Measurements from ENCODE around the gene NHSL1.

The NHSL1 gene

DNA sequence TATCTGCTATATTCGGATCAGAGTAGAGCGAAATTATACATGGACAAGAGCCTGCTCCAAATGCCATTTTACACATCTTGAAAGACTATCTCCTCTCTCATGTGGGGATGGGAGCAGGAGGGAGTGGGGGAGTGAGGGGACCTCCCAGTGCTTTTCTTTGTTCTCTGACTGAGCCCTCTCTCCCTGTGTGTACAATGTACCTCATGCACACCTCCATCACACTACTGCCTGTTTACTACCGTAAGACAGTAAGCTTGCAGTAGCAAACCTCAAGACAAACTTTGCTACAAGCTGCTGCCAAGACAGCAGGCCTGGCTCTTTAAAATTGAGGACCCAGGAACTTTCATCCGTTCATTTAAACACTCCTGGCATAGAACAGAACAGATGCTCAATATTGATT, 7.2 kb downstream of the NHSL1 start:
- DNase-seq: no peak

DNA sequence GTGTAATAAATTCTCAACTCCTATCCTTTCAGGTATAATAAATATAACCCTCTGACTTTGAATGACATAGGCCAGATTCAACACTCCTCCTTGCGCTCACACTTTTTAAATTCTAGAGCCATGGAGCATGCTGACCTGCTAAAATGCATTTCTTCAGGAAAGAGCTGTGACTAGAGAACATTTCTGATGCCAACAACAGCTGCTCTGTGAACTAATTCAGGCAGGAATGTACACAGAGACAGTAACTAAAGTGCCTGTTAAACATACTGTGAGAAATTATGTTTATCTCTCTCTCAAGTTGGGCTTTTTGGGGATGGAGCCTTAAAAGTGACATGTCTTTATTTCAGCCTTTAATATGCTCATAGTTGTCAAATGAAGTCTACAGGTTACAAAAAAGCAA, 8.3 kb downstream of the NHSL1 start:
- DNase-seq: no peak

DNA sequence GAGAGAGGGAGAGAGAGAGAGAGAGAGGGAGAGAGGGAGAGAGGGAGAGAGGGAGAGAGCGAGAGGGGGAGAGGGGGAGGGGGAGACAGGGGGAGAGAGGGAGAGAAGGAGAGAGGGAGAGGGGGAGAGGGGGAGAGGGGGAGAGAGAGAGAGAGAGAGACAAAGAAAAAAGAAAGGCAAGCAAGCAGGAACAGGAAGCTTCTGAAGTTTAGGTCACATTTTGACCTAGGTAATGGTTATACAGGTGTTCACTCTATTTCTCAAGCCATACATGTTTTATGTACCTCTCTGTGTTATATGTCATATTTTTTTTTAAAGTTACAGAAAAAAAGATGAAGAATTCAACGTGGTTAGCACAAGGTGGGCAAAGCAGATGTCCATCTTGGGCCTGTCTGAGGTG, 9.4 kb downstream of the NHSL1 start:
- DNase-seq: no peak

DNA sequence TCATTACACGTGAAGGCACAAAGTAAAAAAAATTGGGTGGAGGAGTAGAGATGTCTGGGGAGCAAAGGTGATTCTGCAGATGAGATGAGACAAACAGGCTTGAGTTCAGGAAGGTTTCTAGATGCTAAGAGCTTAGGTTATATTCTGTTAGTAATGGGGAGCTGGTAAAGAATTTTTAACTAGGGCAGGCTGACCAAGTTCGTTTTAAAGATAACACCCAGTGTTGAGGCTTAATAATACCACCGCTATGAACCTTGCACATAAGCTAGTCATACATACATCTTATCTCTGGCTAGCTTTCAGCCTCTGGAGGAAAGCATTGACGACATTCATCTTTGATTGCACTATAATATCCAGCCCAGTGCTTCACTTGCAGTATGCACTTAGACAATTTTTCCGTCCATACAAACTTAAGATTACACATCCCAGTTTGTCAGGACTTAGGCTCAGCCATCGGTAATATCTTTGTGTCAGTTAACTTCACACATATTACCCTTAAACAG, 12.1 kb downstream of the NHSL1 start:
- no peak for DNase-seq

DNA sequence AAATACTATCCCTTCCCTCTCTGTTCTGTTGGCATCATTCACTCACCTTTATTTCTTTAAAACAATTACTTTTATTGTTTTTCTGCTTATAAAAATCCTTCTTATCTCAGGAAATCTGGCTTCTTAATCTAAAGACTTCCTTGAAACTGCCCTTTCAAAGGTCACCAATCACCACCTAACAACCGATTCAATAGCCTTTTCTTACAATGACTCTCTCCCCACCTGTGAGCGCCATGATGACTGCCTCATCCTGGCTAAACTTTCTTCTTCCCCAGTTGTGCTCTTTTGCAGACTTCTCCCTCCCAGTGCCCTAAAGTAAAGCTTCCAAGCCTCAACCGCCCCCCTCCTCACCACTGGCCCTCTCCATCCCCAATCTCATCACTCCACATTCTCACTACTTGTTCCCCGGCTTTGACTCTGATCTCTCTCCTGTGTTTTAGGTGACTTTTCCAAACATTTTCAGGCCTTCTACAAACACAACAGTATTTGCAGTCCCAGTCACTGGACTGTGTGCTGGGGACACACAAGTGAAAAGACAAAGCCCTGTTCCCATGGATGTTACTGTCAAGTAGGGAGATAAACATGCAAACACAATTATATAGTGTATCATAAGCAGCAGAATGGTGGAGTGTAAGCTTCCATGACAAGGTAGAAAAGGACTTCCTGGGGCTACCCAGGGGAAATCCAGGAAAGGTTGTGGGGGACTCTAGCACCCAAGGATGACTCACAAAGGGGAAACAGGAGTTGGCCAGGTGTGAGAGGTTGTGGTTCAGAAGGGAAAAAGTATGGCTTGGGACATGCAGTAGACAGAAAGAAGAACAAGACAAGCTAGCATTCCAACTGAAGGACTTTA, 12.8 kb downstream of the NHSL1 start:
- no peak for DNase-seq

DNA sequence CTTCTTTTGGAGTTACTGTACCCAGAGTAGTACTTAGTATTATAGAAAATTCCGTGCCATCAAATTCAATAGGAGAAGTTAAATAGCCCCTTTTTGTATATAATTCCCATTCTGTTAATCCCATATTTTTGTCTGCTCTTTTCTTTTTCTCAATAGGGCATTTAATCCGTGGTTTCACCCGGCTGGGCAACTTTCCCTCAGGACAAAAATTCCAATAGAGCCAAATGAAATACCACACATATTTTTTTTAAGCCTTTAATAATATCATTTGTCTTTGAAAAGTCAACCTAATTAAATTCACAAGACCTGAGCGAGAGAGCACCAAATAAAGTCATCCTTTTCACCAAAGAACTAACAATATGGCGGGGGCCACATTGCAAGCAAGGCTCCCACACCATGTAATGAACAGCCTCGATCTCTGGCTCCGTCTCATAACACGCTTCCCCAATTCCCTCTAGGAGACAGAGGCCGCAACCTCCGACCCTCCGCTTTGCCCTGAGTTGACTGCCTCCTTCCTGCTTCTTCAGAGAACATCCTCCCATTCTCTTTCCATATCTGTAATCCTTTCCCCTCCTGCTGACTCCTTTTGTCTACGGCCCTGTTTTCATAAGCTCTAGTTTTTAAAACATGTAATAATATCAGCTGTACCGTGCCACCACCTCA, 13.6 kb downstream of the NHSL1 start:
- no peak for DNase-seq

DNA sequence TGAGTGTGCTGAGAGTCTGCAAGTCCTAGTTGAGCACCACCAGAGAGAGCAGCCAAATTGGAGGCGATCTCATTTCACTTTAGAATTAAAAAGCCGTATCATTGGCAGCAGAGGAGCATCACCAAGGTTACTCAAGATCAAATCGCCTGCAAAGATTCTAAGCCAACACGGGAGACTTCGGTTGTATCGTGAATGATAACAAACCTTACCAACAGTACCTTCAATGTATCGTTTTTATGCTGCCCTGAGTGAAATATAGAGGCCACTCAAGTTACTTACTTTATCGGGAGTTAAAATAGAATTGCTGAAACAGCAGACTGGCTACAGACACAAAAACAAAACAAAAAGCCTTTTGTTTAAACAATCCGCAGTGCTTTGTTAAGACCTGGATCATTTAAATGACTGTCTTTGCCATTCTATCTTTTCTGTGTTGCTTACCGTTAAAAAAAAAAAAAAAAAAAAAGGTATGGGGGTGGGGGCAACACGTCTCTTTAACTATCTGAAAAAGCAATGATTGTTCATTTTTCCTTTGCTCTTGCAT, 14.2 kb downstream of the NHSL1 start:
- DNase-seq: no peak

DNA sequence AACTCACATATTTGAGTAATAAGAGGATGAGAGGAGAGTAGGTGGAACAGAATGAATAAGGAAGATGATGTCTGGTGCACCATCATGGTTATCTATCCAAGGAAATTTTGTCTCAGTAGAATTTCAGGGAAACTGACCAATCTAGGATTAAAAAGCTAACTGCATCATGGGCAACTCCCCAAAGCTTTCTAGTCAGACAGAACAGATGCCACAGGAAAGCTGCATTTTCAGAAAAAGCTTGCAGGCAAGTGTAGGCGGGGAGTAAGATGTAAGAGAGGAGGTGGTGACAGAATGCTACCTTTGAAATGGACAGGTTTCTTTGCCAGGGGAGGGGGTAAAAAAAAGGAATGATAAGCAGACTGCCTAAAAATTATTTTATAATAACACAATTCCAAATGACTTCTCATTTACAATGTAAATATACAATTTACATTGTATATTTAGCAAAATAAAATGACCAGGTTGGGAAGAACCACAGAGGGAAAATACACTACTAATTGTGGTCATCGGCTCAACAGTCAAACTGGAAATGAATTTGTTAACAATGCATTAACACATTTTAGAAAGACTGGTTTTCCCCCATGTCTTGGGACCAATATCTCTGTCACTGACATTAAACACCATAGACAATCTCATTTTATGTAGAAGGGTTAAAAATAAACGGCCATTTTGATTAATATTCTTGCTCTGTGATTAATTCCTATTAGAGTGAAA, 15.1 kb downstream of the NHSL1 start:
- DNase-seq: no peak

DNA sequence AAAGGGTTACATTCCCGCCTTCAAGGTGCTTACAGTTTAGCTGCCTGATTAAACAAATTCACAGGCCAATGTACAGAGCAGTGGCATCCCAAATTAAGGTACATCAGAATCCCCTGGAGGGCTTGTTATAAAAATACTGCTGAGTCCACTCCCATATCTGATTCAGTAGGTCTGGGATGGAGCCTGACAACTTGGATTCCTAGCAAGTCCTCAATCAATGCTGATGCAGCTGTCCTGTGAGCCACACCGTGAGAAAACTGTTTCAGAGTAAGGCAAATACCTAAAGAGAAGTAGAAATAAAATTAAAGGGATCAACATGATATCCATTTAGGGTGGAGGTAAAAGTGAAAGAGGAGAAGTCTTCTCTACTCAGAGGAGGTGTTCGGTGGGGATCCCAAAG, 16.5 kb downstream of the NHSL1 start:
- DNase-seq: no peak

DNA sequence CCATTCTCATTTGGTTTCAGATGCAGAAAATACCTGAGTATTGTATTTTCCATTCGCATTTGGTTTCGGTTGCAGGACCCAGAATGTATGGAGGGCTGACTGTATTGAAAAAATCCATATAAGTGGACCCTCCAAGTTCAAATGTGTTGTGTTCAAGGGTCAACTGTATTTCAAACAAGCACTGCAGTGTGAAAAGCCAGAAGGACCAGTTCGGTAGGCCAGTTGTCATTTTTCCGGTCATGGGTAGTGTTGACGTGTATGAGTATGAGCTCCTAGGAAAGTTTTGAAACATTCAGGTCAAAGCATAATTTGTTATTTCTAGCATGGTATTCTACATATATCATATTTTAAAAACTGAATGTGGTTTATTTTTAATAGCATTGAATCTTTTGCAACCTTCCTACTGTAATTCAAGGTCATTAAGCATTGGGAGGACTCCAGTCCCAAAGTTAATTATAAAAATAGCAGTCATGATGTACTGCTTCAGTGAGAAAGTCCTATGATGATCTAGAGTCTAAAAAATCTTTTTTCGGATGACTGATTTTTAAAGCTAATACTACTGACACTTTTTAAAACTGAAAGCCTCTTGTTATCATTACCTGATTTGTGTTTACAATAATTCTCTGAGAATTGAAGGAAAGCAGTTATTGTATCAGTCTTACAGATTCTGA, 18.9 kb downstream of the NHSL1 start:
- DNase-seq: no peak

DNA sequence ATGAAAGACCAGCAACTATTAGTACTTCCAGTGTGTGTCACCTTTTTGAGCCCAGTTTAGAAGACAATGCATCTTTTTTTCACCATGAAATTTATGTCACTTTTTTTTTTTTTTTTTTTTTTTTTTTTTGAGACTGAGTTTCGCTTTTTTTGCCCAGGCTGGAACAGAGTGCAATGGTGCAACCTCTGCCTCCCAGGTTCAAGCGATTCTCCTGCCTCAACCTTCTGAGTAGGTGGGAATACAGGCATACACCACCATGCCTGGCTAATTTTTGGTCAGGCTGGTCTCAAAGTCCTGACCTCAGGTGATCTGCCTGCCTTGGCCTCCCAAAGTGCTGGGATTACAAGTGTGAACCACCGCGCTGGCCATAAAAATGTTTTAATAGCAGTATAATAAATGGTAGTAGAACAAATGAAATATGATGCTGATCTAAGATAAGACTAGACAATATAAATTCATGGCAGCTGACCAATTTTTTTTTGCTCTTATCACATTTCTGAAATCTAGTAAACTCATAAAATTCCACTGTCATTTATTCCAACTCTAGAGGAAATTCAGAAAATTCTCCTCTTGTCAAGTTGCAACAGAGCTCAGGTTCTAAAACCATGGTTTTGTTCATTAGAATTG, 21.3 kb downstream of the NHSL1 start:
- DNase-seq: no peak

DNA sequence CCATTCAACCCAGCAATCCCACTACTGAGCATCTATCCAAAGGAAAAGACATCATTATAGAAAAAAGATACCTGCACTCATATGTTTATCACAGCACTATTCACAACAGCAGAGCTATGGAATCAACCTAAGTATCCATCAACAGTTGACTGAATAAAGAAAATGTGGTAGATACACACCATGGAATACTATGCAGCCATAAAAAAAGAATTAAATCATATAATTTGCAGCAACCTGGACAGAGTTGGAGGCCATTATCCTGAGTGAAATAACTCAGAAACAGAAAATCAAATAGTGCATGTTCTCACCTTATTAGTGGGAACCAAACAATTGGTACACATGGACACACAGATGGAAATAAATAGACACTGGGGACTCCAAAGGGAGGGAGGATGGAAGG, 23.2 kb downstream of the NHSL1 start:
- DNase-seq: no peak

DNA sequence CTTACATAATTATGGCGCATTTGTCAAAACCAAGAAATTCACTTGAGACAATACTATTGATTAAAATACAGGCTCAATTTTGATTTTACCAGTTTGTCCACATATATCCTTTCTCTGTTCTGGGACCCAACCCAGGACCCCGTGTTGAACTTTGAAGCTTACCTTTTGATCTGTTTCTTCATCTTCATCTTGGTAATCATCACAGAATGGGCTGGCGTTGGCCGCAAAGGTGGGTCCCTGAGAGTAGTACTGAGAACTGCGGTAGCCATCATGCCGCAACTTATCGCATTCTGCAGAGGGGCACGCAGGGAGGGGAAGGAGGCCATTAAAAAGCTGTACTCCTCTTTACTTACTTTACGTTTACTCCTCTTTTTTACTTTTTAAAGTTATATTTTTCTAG, 26.1 kb downstream of the NHSL1 start:
- DNase-seq: no peak

DNA sequence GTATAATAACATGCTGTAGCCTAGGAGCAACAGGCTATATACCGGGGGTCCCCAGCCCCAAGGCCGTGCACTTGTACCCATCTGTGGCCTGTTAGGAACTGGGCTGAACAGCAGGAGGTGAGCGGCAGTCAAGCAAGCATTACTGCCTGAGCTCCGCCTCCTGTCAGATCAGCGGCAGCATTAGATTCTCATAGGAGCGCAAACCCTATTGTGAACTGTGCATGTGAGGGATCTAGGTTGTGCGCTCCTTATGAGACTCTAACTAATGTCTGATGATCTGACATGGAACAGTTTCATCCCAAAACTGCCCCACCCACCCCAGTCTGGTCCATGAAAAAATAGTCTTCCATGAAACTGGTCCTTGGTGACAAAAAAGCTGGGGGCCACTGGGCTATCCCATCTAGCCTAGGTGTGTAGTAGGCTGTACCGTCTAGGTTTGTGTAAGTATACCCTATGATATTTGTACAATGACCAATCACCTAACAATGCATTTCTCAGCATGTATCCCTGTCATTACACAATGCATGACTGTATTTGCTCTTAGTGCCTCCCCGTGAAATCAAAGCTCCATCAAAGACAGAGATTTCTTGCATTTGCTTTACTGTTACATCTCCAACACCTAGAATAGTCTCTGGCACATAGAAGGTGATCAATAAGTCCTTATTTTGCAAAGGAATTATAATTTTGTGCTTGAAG, 30.8 kb downstream of the NHSL1 start:
- DNase-seq: no peak

DNA sequence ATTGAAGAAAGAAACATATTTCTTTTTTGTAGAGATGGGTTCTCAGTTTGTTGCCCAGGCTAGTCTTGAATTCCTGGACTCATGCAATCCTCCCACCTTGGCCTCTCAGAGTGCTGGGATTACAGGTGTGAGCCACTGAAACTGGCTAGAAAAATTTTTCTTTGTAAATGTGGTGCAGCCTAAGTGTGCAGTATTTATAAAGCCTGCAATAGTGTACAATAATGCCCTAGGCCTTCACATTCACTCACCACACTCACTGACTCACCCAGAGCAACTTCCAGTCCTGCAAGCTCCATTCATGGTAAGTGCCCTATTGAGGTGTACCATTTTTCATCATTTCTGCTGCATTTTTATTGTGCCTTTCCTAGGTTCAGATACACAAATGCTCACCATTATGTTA, 31.4 kb downstream of the NHSL1 start:
- no peak for DNase-seq

DNA sequence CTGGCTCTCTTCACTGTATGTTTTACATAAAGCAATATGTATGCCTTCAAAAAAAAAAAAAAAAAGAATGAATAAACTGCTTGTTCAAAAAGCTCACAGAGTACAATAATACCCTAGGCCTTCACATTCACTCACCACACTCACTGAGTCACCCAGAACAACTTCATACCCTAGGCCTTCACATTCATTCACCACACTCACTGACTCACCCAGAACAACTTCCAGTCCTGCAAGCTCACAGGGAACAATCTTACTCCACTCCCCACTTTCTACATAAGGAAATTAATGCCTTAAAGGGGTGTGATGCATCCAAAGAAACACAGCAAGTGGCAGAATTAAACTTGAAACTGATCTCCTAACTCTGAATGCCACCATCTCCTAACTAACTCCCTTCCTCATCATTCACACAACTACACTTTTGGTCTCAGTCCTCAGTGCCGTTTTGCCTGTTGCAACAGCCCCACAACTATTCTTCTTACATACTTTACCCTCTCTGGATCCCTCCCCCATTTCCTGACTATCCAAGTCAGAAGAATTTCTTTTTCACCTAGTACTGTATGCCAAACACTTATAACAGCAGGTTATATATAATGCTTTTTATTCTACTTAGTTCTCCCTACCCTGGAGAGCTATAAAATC, 34.2 kb downstream of the NHSL1 start:
- no peak for DNase-seq

DNA sequence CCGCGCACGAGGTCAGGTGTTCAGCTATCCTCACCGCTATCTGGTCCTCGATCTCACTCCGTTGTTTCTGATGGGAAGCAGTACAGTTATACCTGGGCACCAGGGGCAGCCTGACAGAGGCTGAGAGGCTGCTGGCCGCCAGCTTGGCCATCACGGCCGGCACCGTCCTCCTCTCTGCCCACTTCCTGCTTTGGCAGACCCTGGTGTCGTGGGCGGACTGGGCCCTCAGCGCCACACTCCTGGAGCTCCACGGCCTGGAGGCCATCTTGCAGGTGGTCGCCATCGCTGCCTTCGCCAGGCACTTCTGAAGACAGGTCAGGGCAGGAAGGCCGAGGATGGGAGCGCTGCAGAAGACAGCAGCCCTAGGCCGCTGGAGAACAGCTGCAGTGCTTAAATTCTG, 35.2 kb downstream of the NHSL1 start:
- no peak for DNase-seq

DNA sequence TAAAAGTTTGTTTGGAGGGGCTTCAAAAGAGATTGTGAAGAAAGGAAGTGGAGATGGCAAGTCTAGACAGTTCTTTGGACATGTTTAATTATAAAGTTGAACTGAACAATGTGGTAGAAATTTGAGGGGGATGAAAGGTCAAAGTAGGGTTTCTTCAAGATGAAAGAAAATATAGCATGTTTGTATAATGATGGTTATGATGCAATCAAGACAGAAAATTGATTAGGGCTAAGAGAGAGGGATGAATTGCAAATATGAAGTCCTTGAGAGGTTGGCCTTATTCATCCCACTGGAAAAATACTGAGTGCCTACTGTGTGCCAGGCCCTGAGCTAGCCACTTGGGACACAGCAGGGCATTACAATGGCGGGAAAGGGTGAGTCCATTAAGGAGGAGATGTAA, 37.6 kb downstream of the NHSL1 start:
- DNase-seq: no peak

DNA sequence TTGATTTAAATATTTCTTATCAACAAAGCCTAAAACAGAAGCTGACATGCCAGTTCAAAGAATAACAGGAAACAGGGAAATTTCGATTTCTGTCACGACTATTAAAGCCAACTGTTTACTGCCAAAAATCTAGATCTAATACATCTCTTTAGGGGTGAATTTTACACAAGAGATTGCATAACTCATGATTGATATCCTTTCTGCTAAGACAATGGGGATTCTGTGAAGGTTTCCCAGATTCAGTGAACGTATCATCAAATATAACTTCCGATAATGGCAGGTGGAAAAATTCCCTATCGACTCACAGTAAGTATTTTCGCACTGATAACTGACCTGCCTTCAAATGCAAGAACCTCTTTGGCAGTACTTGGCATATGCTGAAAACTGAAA, 42.9 kb downstream of the NHSL1 start:
- DNase-seq: no peak

DNA sequence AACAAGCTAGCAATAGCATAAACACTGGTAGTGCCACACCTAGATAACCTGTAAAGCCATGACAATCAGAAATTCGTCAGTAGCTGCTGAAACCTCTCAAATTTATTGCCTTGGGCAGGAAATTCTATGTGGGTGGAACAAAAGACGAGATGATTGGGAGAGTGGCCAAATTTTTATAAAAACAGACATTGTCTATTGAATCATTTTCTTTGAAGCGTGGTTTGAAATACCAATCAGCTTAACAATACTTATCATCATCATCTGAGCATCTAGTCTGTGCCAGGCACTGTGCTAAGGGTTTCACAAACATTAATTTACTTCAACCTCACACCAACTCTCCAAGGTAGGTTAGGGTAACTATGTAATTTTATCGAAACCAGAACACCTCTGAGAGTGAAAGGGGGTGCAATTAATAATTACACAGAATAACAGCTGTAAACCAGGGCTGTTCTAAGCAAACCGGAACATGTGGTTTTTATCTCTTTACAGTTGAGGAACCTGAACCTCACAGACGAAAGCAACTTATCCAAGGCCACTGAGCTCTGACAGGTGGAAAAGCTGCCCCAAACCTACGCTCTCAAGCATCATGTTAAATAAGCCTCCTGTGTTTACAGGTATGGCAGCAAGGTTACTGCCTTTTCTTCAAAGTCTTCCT, 43.4 kb downstream of the NHSL1 start:
- DNase-seq: no peak
